GM12872 (cell line): ENCODE data around the gene LSM11.

Source experiments
- TF ChIP-seq, protein P1 (sequence below): IDR thresholded peaks from 3 replicates; pipeline ENCODE4 v1.5.1; 2011; ENCODE audit warnings: low read depth, mild to moderate bottlenecking, low read length, moderate library complexity; ENCODE audit not compliant: insufficient read depth

Gene LSM11

DNA sequence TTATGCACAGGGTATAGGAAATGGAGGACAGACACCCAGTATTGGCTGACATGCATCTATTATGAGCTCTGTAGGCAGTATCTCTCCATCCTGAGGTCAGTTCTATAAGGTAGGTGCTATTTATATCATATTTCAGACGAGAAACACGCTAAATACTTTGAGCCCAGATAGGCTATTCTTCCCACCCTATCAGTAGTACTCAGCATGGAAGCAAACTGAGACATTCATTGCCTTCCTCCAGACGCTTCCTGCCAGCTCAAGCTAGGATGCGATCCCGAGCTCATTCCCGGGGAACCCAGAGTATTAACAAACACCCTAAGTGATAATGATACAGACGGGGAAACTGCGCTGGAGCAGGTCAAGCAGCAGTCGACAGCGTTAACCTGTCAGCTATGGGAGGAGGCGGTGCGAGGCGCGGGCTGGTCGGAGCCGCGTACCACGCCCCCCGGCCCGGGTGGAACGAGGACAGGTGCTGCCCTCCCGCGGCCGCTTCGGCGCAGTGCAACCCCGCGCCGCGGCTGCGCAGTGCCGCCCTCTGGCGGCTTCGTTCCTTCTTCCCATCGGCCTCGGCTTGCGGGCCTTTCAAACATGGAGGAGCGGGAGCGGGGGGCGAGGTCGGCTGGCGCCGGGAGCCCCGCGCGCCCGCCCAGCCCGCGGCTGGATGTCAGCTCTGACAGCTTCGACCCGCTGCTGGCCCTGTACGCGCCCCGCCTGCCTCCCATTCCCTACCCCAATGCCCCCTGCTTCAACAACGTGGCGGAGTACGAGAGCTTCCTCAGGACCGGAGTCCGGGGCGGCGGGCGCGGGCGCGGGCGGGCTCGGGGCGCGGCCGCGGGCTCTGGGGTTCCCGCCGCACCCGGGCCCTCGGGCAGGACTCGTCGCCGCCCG is at the start of gene LSM11:
Gene LSM11, plus strand, starts transcription at position 550 of the 888 bp plus-strand sequence. Its CDS starts 39 bp downstream, at position 589.
- TF ChIP-seq, protein P1, sequence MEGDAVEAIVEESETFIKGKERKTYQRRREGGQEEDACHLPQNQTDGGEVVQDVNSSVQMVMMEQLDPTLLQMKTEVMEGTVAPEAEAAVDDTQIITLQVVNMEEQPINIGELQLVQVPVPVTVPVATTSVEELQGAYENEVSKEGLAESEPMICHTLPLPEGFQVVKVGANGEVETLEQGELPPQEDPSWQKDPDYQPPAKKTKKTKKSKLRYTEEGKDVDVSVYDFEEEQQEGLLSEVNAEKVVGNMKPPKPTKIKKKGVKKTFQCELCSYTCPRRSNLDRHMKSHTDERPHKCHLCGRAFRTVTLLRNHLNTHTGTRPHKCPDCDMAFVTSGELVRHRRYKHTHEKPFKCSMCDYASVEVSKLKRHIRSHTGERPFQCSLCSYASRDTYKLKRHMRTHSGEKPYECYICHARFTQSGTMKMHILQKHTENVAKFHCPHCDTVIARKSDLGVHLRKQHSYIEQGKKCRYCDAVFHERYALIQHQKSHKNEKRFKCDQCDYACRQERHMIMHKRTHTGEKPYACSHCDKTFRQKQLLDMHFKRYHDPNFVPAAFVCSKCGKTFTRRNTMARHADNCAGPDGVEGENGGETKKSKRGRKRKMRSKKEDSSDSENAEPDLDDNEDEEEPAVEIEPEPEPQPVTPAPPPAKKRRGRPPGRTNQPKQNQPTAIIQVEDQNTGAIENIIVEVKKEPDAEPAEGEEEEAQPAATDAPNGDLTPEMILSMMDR: peak; percentile 99

DNA sequence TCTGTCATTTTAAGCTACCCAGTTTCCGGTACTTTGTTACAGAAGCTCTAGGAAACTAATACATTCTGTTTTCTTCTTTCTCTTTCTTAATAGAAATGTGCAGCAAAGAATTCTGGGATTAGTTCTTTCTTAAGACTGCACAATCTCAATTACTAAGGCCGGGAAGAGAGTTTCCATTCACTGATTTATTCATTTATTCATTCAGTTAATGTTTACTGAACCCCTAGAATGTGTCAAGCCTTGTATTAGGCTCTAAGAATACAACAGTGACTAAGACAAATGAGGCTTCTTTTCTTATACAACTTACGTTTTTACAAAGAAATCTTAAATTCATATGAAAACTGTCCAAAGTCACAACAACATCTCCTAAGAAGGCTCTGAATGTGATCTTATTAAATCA is 39.8 kb upstream of the LSM11 start:
- TF ChIP-seq, protein P1: no peak

DNA sequence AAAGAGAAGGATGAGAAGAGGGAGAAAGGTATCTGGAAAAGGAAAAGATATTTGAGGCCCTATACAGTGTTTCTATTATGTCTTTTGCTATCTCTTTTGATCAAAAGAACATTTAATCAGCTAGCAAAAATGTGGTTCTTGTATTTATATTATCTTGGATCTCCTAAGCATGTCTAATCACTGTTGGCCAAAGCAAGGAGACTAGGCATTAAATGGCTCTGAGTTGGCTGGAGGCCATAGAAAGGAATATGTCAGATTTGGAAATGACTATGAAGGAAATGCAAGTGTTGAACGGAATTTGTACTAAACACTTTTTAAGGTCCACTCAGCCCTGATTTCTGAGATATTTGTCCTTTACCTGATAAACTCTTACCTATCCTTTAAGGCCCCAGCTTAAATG is 34.6 kb upstream of the LSM11 start:
- TF ChIP-seq, protein P1: no peak

DNA sequence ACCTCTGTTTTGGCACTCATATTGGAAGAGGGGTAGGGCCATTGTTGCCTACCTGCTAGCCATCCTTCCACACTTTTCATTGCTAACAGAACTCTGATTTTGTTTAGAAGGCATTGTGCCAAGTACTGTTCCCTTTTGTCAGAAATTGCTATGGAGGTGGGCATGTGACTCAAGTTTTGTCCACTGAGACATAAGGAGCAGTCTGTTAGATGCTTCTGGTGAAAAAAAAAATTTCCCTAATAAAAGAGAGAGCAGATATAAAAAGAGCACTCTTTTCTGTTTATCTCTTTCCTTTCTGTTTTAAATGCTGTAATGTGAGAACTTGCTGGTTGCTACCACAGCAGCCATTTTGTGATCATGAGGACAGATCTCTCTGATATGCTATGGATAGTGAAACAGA is 34.2 kb upstream of the LSM11 start:
- TF ChIP-seq, protein P1: no peak

DNA sequence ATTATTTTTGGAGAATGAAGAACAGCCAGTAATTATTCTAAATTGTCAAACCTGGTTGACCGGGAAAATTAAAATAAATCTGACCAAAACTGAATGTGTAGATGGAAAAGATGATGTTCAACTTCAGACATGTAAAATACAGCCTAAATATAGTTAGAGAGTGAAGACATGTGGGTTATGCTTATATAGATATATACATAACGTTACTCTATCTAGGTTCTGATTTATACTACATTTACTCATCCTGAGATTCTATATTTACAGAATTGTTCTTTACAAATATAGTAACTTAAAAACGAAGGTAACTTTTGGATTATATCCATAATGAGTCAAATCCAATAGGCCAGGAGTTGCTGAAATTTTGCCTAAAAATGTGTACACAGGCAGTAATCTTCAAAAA is 33.1 kb upstream of the LSM11 start:
- TF ChIP-seq, protein P1: no peak

DNA sequence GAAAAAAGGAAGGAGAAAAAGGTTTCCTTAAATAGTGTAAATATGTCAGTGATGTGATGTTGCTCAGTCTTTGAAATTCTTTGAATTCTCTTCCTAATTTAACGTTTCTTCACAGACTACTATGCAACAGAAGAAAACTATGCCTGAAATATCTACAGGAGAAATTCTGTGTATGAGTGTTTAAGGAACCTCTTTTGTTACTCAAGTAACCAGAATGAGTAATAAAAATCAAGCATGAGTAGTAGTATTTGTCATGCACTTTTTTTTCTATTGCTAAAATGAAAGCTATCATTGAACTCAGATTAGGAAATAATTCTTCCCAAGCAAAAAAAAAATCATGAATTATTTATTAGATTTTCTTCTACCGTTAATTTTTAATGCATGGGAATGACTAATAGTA is 32.6 kb upstream of the LSM11 start:
- TF ChIP-seq, protein P1: no peak

DNA sequence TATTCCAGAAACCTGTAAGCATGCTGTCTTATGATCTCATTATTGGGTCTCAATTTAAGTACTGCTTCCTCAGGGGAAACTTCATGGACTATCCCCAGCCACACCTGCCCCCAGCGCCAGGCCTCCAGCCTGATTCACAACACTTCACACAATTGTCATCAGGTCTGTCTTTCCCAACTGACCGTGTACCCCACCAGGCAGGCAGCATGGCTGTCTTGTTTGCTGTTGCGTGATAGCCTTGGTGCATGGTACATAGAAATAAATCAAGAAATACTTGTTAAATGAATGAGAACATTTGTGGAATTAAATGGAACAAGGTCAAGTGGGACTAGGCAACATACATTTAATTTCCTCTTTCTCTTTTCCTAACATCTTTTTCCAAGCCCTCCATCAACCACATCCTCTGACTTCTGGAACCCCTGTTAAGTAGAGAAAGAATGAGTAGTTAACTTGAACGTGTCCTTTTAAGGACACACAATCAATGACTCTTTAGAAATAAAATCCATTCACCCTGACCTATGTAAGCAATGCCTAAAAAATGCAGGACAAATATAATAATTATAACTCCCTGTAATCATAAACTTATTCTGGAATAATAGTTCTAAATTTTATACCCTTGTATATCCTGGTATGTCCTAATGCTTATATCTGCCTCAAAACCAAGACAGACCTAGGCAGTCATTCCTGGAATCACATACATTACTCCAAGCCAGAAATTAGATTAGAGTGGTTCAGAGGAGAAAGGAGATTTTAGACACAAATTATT is 29.5 kb upstream of the LSM11 start:
- TF ChIP-seq, protein P1: no peak
